GM12878 (cell line): ENCODE measurements around the gene RFXANK. TPM values are rescaled to one million over a fixed set of nuclear protein-coding genes. Genes with fewer than 3 reads are reported as not detected.

Experiments
- ATAC-seq: fragments of 200-7000 bp; cut with Tn5 transposase; 3 replicates; pipeline ENCODE4 v1.9.1; 2020; ENCODE audit warnings: mild to moderate bottlenecking, moderate library complexity
- BruUV-seq: library from RNA; stranded (reverse); fragments of 400-500 nt; replicated peaks from 2 replicates; lab custom pipeline; 2021; lab: Mats Ljungman, UMichigan
- CTCF ChIA-PET: fragments of 300-600 bp; sonication (Branson Sonifier 250); formaldehyde crosslinking; extraction: SDS; loops from one replicate; lab custom pipeline; 2021; ENCODE audit warnings: inconsistent platforms; lab: Yijun Ruan, JAX
- POLR2A ChIA-PET: fragments of 350-600 bp; formaldehyde crosslinking; extraction: SDS; loops from one replicate; lab custom pipeline; 2021; ENCODE audit warnings: inconsistent platforms; lab: Charles Lee
- RAD21 ChIA-PET: fragments of 300-600 bp; sonication (Branson Sonifier 250); formaldehyde crosslinking; loops from one replicate; lab custom pipeline; 2023; ENCODE audit warnings: antibody characterized with exemption; ENCODE audit not compliant: unreplicated experiment; lab: Charles Lee
- SMC1A ChIA-PET: fragments of 300-600 bp; sonication (Branson Sonifier 250); formaldehyde crosslinking; loops from one replicate; lab custom pipeline; 2023; ENCODE audit not compliant: unreplicated experiment, uncharacterized antibody; lab: Charles Lee
- DNase-seq: peaks from one replicate; pipeline ENCODE4 v3.0.0-alpha.2; 2011; ENCODE audit warnings: low read depth, low spot score
- FAIRE-seq: peaks from 3 replicates; lab custom pipeline; 2011; peaks lifted over from hg19 to GRCh38; lab: Jason Lieb, UNC
- H2AFZ ChIP-seq: 2 replicates; pipeline ENCODE4 v1.6.0; 2011; ENCODE audit warnings: low read depth, low read length, control low read depth; ENCODE audit not compliant: control insufficient read depth
- H3K27ac ChIP-seq: 2 replicates; pipeline ENCODE4 v1.5.1; 2011; ENCODE audit warnings: control low read depth; ENCODE audit not compliant: control insufficient read depth, insufficient read depth
- H3K27me3 ChIP-seq, 2 experiments: replicated peaks in 1 of 2; 2 replicates each; pipeline versions ENCODE4 v1.6.0 to v1.6.1; 2011; ENCODE audit warnings: low read length in 1 of 2; ENCODE audit not compliant: control insufficient read depth in 2 of 2, insufficient read depth in 2 of 2
- H3K36me3 ChIP-seq, 2 experiments: 2 replicates each; pipeline ENCODE4 v1.5.1; 2011; ENCODE audit warnings: low read length in 1 of 2; ENCODE audit not compliant: control insufficient read depth in 2 of 2, insufficient read depth in 2 of 2
- H3K4me1 ChIP-seq: 2 replicates; pipeline ENCODE4 v1.6.1; 2011; ENCODE audit warnings: mild to moderate bottlenecking, low read length, moderate library complexity, mixed read lengths; ENCODE audit not compliant: control insufficient read depth, insufficient read depth
- H3K4me2 ChIP-seq: 2 replicates; pipeline ENCODE4 v1.6.0; 2011; ENCODE audit warnings: control low read depth; ENCODE audit not compliant: control insufficient read depth, insufficient read depth
- H3K4me3 ChIP-seq: fragments of 200-600 bp; sonication (generic); 2 replicates; pipeline ENCODE4 v1.5.1; 2016
- H3K79me2 ChIP-seq: 2 replicates; pipeline ENCODE4 v1.6.0; 2011; ENCODE audit warnings: low read length; ENCODE audit not compliant: control insufficient read depth, insufficient read depth
- H3K9ac ChIP-seq: 2 replicates; pipeline ENCODE4 v1.8.0; 2011; ENCODE audit warnings: low read length, control low read depth, mixed read lengths; ENCODE audit not compliant: control insufficient read depth, insufficient read depth
- H3K9me3 ChIP-seq: replicated peaks from 3 replicates; pipeline ENCODE4 v1.5.1; 2011; ENCODE audit warnings: mild to moderate bottlenecking, low read length; ENCODE audit not compliant: control insufficient read depth, insufficient read depth
- H4K20me1 ChIP-seq: 2 replicates; pipeline ENCODE4 v1.6.0; 2011; ENCODE audit not compliant: control insufficient read depth, insufficient read depth
- BHLHE40 ChIP-seq, 2 experiments: fragments of 450-650 bp in 1 of 2; IDR thresholded peaks; 2 replicates each; pipeline ENCODE4 v1.6.1; 2011 to 2017; ENCODE audit warnings: low read depth in 2 of 2, borderline replicate concordance in 1 of 2, improper control_type of control experiment in 1 of 2, low read length in 1 of 2, mild to moderate bottlenecking in 1 of 2
- CHD2 ChIP-seq: IDR thresholded peaks from 2 replicates; pipeline ENCODE4 v1.6.1; 2011; ENCODE audit warnings: low read depth, low read length, improper control_type of control experiment, borderline replicate concordance
- CREB1 ChIP-seq: IDR thresholded peaks from 2 replicates; pipeline ENCODE4 v1.6.1; 2012; ENCODE audit warnings: low read depth, mild to moderate bottlenecking, inconsistent platforms
- CREM ChIP-seq: IDR thresholded peaks from 2 replicates; pipeline ENCODE4 v1.6.1; 2014; ENCODE audit warnings: antibody characterized with exemption, low read depth
- FOXK2 ChIP-seq: fragments of 450-650 bp; IDR thresholded peaks from 2 replicates; pipeline ENCODE4 v1.6.1; 2017; ENCODE audit warnings: mild to moderate bottlenecking, moderate library complexity
- GATAD2B ChIP-seq: fragments of 450-650 bp; conservative IDR thresholded peaks from 2 replicates; pipeline ENCODE4 v1.6.1; 2017; ENCODE audit warnings: low read depth, mild to moderate bottlenecking, moderate library complexity
- HDGF ChIP-seq: fragments of 450-650 bp; IDR thresholded peaks from 2 replicates; pipeline ENCODE4 v1.6.1; 2016; ENCODE audit warnings: antibody characterized with exemption
- MEF2A ChIP-seq: IDR thresholded peaks from 2 replicates; pipeline ENCODE4 v1.6.1; 2011; ENCODE audit warnings: low read depth, mild to moderate bottlenecking, low read length, moderate library complexity; ENCODE audit not compliant: insufficient read depth
- MTA2 ChIP-seq: fragments of 450-650 bp; IDR thresholded peaks from 2 replicates; pipeline ENCODE4 v1.6.1; 2016; ENCODE audit warnings: low read depth, mild to moderate bottlenecking, moderate library complexity
- NFIC ChIP-seq: IDR thresholded peaks from 2 replicates; pipeline ENCODE4 v1.6.1; 2012; ENCODE audit warnings: low read depth, mild to moderate bottlenecking, inconsistent platforms, low read length, moderate library complexity
- NFXL1 ChIP-seq: fragments of 450-650 bp; IDR thresholded peaks from 2 replicates; pipeline ENCODE4 v1.6.1; 2017; ENCODE audit warnings: antibody characterized with exemption, mild to moderate bottlenecking, borderline replicate concordance
- NFYB ChIP-seq: IDR thresholded peaks from 2 replicates; pipeline ENCODE4 v1.6.1; 2011; ENCODE audit warnings: low read depth, mild to moderate bottlenecking, low read length, improper control_type of control experiment, moderate library complexity; ENCODE audit not compliant: insufficient read depth
- NR2F1 ChIP-seq: fragments of 450-650 bp; conservative IDR thresholded peaks from 2 replicates; pipeline ENCODE4 v1.6.1; 2017; ENCODE audit warnings: mild to moderate bottlenecking
- PAX5 ChIP-seq: IDR thresholded peaks from 2 replicates; pipeline ENCODE4 v1.6.1; 2011; ENCODE audit warnings: low read depth, low read length, borderline replicate concordance
- POLR2A ChIP-seq: IDR thresholded peaks from 2 replicates; pipeline ENCODE4 v1.6.1; 2011; ENCODE audit warnings: low read depth, mild to moderate bottlenecking, low read length
- POLR2AphosphoS5 ChIP-seq: IDR thresholded peaks from 2 replicates; pipeline ENCODE4 v1.6.1; 2011; ENCODE audit warnings: mild to moderate bottlenecking, low read length, inconsistent platforms
- SIX5 ChIP-seq: IDR thresholded peaks from 2 replicates; pipeline ENCODE4 v1.6.1; 2011; ENCODE audit warnings: mild to moderate bottlenecking, low read depth, low read length, moderate library complexity; ENCODE audit not compliant: severe bottlenecking
- SMC3 ChIP-seq: IDR thresholded peaks from 2 replicates; pipeline ENCODE4 v1.6.1; 2011; ENCODE audit warnings: low read length, improper control_type of control experiment, borderline replicate concordance
- SRF ChIP-seq, 2 experiments: IDR thresholded peaks; 2 replicates each; pipeline ENCODE4 v1.6.1; 2011; ENCODE audit warnings: low read depth in 2 of 2, low read length in 2 of 2, mild to moderate bottlenecking in 1 of 2, moderate library complexity in 1 of 2
- TCF3 ChIP-seq: IDR thresholded peaks from 2 replicates; pipeline ENCODE4 v1.6.1; 2012; ENCODE audit warnings: low read depth, mild to moderate bottlenecking, low read length, borderline replicate concordance; ENCODE audit not compliant: insufficient read depth
- ZNF384 ChIP-seq: IDR thresholded peaks from 2 replicates; pipeline ENCODE4 v1.6.1; 2012; ENCODE audit warnings: low read depth, mild to moderate bottlenecking, low read length, improper control_type of control experiment, borderline replicate concordance
- WGBS: methylation state at CpG from one replicate; pipeline ENCODE4 v1.1.6; 2016; ENCODE audit warnings: low lambda C conversion rate; ENCODE audit not compliant: insufficient replicate concordance, insufficient coverage; ENCODE audit errors: missing lambda C conversion rate; 5-methylcytosine and 5-hydroxymethylcytosine counted together
- in situ Hi-C: fragments of 300-500 bp; cut with MboI; formaldehyde crosslinking; loops from 9 replicates; pipeline ENCODE4 v1.14.3; 2018; ENCODE audit warnings: mixed read lengths
- intact Hi-C: fragments of 100-400 bp; cut with micrococcal nuclease; formaldehyde crosslinking; loops from one replicate; pipeline ENCODE4 v1.14.2; 2022; ENCODE audit not compliant: unreplicated experiment
- polyA plus RNA-seq, 11 experiments: library from polyadenylated mRNA; depleted of rRNA in 4 of 11; unstranded in 6 of 11; stranded (reverse) in 5 of 11; fragments of >200 nt; fragmentation: Nextera tagmentation in 4 of 11; fragmentation: Illumina TruSeq in 1 of 11; extraction: Ambion mirVana in 4 of 11; extraction: Trizol in 1 of 11; gene quantifications; 1 replicate in 1 of 11; 2 replicates in 10 of 11; pipeline versions ENCODE4 v1.2.1 to v1.2.3, GENCODE V29; 2011 to 2016; ENCODE audit warnings: inconsistent platforms in 2 of 11, missing spikeins in 2 of 11, low read depth in 1 of 11
- total RNA-seq, 4 experiments: library from RNA; depleted of rRNA in 3 of 4; stranded (reverse); fragments of >200 nt in 3 of 4; fragmentation: Illumina TruSeq in 1 of 4; extraction: Trizol in 1 of 4; gene quantifications; 2 replicates each; pipeline versions ENCODE4 v1.2.1 to v1.2.3, GENCODE V29; 2013 to 2021
- TF ChIP-seq, protein P1 (sequence below): IDR thresholded peaks from 2 replicates; pipeline ENCODE4 v1.6.1; 2011; ENCODE audit warnings: mild to moderate bottlenecking, low read depth, low read length, moderate library complexity; ENCODE audit not compliant: insufficient replicate concordance

The RFXANK gene
- total and polyA plus RNA-seq, 10 of the 15 experiments (the other 5 are each of a cell fraction or from before 2014, with no cell fraction given) = 70.8 to 125 (median 95.7) TPM

DNA sequence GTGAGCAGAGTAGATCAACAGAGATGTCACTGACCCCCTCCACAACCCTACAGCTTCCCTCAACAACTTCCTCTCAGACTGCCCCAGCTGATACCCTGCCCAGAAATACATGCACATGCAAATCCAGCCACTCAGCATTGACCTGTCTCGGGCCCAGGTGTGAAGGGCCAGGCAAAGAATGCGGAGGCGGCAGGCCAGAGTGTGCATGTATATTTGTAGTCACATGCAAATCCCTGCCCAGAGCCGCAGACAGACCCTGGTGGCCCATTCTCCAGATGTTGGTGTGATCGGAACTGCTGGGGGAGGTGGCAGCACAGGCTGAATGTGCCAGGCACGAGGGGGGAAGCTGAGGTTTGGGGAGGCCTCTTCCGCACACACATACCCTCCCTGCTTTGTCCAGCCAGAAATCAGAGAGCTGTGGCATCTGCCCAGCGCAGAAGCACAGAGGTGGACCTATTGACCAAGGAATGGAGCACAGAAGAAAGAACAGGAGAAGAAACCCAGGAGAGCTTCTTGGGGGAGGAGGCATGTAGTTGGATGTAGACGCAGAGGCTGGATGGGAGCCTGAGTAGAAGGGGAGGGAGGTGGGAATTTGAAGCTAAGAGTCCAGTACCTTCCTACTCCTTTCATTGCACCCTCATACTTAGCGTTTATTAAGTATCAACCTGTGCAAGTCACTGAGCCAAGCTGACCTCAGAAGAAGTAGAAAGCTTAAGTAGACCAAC lies 36.4 kb upstream of the RFXANK start:
- peaks cover 0 to 3% of the 10 kb centered on the region in 2 experiments; a peak in 1 of 4 replicates for H3K36me3 ChIP-seq
- TF ChIP-seq POLR2A (peak; percentile 62), BHLHE40 (IDR thresholded peaks at IDR 0.05; ENCODE audit: borderline replicate concordance in 1 of 2, low read depth in 2 of 2, low read length in 1 of 2) (peak; percentile 84 to 90), MTA2 (peak; percentile 35; the same call in 1 of the 2 replicates), FOXK2 (no peak), HDGF (peak; percentile 58; the same call in 1 of the 2 replicates), POLR2AphosphoS5 (0 out of 2 replicates have a peak, but pooled peaks have one; percentile 18), TCF3 (0 out of 2 replicates have a peak, but pooled peaks have one; percentile 69), NR2F1 (peak; percentile 43), CHD2 (no peak), SIX5 (no peak), CREB1 (peak; percentile 63; the same call in 1 of the 2 replicates), SMC3 (no peak), NFIC (0 out of 2 replicates have a peak, but pooled peaks have one; percentile 48), GATAD2B (0 out of 2 replicates have a peak, but pooled peaks have one; percentile 33), PAX5 (peak; percentile 25; the same call in 1 of the 2 replicates), SRF (IDR thresholded peaks at IDR 0.05; ENCODE audit: low read depth in 2 of 2, low read length in 2 of 2) (no peak), MEF2A (peak; percentile 75), NFYB (no peak), NFXL1 (no peak), CREM (peak; percentile 48; the same call in 1 of the 2 replicates), ZNF384 (no peak)
- TF ChIP-seq, protein P1, sequence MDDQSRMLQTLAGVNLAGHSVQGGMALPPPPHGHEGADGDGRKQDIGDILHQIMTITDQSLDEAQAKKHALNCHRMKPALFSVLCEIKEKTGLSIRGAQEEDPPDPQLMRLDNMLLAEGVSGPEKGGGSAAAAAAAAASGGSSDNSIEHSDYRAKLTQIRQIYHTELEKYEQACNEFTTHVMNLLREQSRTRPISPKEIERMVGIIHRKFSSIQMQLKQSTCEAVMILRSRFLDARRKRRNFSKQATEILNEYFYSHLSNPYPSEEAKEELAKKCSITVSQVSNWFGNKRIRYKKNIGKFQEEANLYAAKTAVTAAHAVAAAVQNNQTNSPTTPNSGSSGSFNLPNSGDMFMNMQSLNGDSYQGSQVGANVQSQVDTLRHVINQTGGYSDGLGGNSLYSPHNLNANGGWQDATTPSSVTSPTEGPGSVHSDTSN = no peak

More for the DNA sequence above, 36.4 kb upstream of the RFXANK start:
- Histone ChIP-seq H3K4me2 (peak overlapping the region; percentile 53), H3K27me3 (no peaks in the 10 kb centered on the region), H3K4me3 (peak overlapping the region; percentile 32; the same call in 1 of the 2 replicates), H3K27ac (peak overlapping the region; percentile 63), H3K79me2 (peaks cover 2% of the 10 kb centered on the region), H2AFZ (no peak overlapping the region), H3K4me1 (peaks cover 64% of the 10 kb centered on the region), H4K20me1 (no peaks in the 10 kb centered on the region), H3K9me3 (no peaks in the 10 kb centered on the region; the same call in 2 of the 3 replicates), H3K9ac (no peak overlapping the region)
- ATAC-seq = peak; percentile 69
- intact Hi-C loops (no loop called here), in situ Hi-C loops (no loop called here)
- RAD21 ChIA-PET = interaction anchor here (0.6 to 17.5 kb wide), 7 partner anchors 9 to 473 kb away, joined by 3 to 394 read pairs (median 4); partner anchors contain the start of genes BORCS8, GATAD2A, MEF2B and RFXANK
- CTCF ChIA-PET = interaction anchor here (0.8 to 11.3 kb wide), 10 partner anchors 8 to 334 kb away, joined by 3 to 135 read pairs (median 5); partner anchors contain the start of genes GATAD2A and MEF2B
- SMC1A ChIA-PET = interaction anchor here (0.6 to 7.4 kb wide), 11 partner anchors 8 to 88 kb away, joined by 3 to 83 read pairs (median 6); partner anchors contain the start of genes MEF2B and NR2C2AP
- BruUV-seq = no TSS peak
- peak; percentile 54 for FAIRE-seq
- DNase-seq = peak; percentile 84
- POLR2A ChIA-PET = interaction anchor here (0.9 to 7.7 kb wide), 6 partner anchors 10 to 442 kb away, joined by 3 to 74 read pairs (median 7); partner anchors contain the start of genes BORCS8, MEF2B and RFXANK
- 4% methylated on average over 10 of the region's 10 CpGs for WGBS
